HS-5 (cell line): ENCODE measurements around the gene FARS2.
A peak's percentile ranks its signal among the peaks of the same experiment; 100 is the strongest.

Source experiments
- DNase-seq: peaks from one replicate; pipeline ENCODE4 v3.0.0-alpha.2; 2012; ENCODE audit warnings: low read depth

Gene FARS2

DNA sequence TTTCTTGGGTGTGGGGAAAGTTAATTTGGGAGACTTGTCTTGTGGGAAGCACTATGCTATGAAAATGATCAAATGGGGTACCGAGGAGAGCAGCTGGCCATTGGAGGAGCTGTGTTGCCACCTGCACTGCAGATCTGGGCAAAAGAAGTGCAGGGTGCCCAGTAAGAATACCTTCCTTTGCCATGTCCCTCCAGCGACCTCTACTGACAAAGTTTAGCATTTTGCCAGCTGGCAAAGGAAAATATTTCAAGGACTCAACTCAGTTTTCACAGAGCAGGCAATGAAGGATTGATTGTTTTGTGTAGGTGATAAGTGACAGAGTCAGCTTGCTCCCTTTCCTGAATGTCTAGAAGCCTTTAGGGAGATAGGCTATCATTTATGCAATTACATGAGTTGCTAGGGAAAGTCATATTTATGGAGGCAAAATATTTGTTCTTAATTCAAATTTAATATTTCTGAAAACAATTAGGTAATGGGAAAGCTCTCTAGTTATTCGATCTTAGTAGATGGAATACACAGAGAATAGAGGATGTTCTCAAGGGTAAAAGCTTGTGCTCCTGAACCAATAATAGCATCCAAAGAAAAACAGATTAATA, 118.4 kb downstream of the FARS2 start:
- DNase-seq = no peak

DNA sequence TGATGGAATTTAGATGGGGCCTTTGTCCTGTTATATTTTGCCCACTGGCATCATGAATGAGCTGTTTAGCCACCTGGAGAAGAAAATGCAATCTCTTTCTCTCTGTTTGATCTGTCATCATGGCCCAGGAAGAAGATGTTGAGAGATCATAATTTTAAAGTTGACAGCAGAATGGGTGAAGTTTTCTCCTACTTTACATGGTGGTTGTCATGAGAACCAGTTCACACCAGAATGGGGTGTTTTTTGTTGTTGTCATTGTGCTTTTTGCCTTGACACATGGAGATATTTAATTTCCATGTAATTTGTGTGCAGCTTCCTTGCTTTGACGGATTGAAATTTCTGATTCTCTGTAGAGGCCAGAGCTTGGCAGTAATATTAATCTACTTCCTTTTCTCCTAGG, 122.5 kb downstream of the FARS2 start:
- DNase-seq = no peak

DNA sequence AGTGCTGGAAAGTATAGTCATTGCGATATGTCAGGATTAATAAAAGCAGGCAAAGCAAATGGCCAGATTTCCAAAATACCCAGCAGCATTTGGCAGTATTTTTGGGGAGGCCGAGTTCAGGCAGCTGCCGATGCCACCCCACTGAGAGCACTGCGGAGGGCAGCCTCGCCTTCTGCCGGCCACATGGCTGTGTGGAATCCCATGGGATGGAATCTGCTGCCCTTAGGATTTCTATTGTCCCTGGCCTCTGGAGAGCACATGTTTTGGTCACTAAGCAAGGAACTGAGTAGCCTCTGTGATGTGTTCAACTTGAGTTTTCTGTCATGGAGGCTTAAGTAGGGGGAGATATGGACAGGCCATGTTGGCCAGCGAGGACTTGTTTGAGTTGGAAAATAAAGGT, 123.0 kb downstream of the FARS2 start:
- DNase-seq = no peak

DNA sequence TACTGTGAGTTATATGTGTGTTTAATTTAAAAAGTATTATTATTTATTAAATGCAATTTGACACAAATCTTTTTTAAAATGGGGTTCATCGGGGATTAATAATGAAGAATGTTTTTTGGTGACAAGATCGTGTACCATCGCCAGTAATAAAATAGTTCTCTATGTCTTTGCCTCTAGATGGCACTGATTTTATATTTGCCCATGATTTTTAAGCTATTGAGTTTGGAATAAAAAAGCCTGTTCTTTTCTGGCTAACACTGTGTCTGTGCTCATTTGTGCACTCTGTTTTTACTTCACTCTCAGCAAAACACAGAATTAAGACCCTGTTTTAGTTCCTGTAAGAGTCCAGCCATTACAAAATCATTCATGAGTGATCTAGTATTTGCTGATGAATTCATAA, 127.0 kb downstream of the FARS2 start:
- no peak for DNase-seq

DNA sequence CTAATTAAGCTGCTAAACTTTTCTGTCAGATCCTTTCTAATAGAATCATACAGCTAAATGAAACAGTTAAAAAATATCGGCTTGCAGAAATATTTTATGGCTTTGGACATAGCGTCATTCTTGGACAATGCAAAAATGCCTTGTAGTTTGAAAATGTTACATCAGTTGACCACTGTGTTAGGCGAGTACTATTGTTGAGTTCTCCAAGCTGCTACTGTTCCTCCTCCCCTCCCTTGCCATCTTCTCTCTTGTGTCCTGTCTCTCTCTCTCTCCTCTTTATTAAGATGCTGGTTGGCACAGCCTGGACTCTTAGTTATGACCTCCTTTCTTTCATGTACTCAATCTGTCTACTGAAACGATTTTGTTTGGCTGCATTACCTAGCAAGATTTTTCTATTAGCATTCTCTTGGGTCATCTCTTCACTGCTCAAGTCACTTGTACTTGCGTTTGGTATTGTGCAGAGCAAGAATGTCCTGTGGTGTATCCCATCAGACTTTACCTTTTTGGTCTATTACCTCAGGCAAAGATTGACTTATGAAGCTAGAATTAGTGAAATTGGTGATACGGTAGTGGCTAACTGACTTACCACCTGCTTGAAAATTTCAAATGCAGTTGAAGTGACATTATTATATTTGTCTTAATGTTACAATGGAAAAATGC, 127.9 kb downstream of the FARS2 start:
- no peak for DNase-seq

- DNase-seq = no peak
Observed at GRCh38 chr6:5390177-5390576, 128.9 kb downstream of the FARS2 start.

DNA sequence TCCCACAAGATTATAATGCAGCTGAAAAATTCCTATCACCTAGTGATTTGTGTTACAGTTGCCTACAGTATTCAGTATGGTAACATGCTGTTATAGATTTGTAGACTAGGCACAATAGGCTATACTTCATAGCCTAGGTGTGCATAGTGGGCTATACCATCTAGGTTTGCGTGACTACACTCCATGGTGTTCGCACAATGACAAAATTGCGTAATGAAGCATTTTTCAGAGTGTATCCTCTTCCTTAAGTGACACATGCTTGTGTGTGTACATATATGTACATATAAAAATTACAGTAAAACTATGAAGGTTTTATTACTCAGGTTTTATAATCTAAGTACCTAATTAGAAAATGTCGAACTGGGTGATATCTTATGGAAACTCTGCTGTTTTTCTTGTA, 133.0 kb downstream of the FARS2 start:
- no peak for DNase-seq

- no peak for DNase-seq
Observed at GRCh38 chr6:5395719-5396118, 134.4 kb downstream of the FARS2 start.

DNA sequence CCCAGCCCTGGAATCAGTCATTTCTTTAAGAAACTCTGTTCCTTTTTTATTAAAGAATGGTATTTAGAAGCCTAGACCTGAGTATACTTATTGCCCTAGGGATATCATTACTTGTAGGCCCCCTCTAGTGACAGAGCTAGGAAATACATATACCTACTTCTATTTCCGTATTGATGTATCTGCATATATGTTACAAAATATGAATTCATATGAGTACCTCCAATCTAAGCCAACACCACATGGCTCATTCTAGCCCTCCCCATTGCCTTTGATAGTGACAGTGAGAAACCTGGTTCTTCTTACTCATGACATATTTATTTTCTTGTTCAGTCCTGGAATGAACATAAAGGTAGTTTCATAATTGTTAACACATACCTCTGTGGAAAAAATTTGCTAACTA, 137.2 kb downstream of the FARS2 start:
- DNase-seq = peak; percentile 41

- no peak for DNase-seq
Observed at GRCh38 chr6:5399391-5399790, 138.1 kb downstream of the FARS2 start.

- peak; percentile 15 for DNase-seq
Observed at GRCh38 chr6:5401845-5402738, 140.8 kb downstream of the FARS2 start.

DNA sequence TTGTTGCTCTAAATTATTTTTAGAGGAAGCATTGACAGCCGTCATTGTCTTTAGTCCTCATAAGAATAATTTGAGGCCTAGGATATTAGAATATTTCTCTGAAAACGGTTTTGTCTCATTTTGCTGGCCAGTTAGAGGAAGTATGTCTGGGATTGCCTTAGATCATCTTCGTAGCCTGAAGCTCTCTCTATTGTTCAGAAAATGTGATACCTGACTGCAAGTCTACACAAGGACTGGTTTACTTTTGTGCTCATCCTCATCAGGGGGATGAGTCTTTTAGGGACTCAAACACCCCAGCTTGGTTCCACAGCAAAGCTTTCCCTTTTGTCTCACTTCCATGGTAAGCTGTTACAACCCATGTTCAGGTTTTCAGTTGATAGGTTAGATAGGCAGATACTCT, 141.8 kb downstream of the FARS2 start:
- no peak for DNase-seq

GRCh38 chr6:5403609-5404008, 142.3 kb downstream of the FARS2 start:
- DNase-seq = no peak

DNA sequence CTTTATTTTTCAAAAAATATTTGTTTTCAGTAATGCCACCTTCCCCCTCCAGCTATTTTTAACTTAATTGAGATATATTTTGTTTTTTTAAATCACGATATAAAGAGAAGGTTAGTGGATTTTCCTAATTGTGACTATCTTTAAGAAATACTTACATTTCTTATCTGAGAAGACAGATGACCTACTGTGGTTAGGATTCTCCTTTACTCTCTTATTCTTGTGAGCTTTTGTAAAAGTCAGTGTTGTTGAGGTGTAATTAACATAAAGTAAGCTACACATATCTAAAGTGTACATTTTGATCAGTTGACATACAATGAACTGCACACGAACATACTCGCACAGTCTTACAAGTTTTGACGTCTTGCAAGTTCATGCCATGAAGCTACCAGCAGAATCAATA, 144.7 kb downstream of the FARS2 start:
- no peak for DNase-seq

- no peak for DNase-seq
Observed at GRCh38 chr6:5411414-5411813, 150.1 kb downstream of the FARS2 start.

- no peak for DNase-seq
Observed at GRCh38 chr6:5412017-5412416, 150.7 kb downstream of the FARS2 start.

GRCh38 chr6:5412663-5413062, 151.3 kb downstream of the FARS2 start:
- no peak for DNase-seq

GRCh38 chr6:5416250-5416649, 154.9 kb downstream of the FARS2 start:
- no peak for DNase-seq

GRCh38 chr6:5422321-5422915, 161.1 kb downstream of the FARS2 start:
- peak; percentile 24 for DNase-seq

DNA sequence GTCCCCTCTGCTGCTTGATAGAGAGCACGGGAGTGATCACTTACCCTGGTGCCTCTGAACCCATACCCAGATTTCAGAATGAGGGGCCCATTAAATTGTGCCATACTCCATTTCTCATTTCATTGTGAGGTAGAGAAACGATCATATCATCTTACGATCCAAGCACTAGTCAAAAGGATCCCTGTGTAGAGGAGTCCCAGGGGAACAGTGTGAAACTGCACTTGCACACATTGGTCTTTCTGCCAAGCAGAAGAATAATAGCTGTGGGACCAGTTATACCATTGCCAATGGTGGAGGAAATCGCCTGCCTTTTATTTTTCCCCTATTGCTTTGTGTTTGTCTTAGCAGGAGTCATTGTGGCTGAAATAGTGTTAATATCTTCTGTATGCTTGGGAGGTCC, 161.9 kb downstream of the FARS2 start:
- no peak for DNase-seq

GRCh38 chr6:5424726-5425125, 163.4 kb downstream of the FARS2 start:
- no peak for DNase-seq

- no peak for DNase-seq
Observed at GRCh38 chr6:5425267-5425666, 164.0 kb downstream of the FARS2 start.

DNA sequence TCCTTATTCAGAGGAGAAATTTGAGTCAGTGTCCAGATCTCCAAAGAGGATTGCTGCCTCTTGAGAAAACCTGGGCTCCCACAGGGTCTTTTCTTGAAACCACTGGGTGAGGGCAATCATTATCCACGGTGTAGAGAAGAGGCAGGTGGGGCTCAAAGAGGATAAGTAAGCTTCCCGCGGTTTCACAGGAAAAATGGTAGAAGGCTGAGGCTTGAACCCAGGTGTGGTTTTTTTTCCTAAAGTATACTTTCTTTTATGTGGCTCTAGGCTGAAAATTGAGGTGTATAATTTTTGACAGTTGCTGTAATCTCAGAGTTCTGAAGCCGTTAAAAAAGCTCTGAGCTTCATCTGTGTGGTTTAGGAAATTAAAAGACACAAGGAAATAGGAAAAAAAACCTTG, 164.5 kb downstream of the FARS2 start:
- DNase-seq = no peak
